Endothelial cell of umbilical vein (primary cell): ENCODE measurements around the gene MBD6. TPM values are rescaled to one million over a fixed set of nuclear protein-coding genes. Genes with fewer than 3 reads are reported as not detected.

Source experiments
- BruUV-seq: library from RNA; stranded (reverse); fragments of 400-500 nt; replicated peaks from 2 replicates; lab custom pipeline; 2021; lab: Mats Ljungman, UMichigan
- CTCF ChIA-PET: fragments of 300-600, 350-600 bp; sonication (Branson Sonifier 250); formaldehyde crosslinking; loops from one replicate; lab custom pipeline; 2021; ENCODE audit warnings: antibody characterized with exemption, inconsistent platforms; lab: Charles Lee
- POLR2A ChIA-PET: fragments of 300-600, 350-600 bp; sonication (Branson Sonifier 250); formaldehyde crosslinking; loops from one replicate; lab custom pipeline; 2021; ENCODE audit warnings: antibody characterized with exemption, inconsistent platforms; lab: Charles Lee
- DNase-seq: peaks from one replicate; pipeline ENCODE4 v3.0.0-alpha.2; 2011; ENCODE audit warnings: low read depth, low spot score
- FAIRE-seq: peaks from 2 replicates; lab custom pipeline; 2011; peaks lifted over from hg19 to GRCh38; lab: Jason Lieb, UNC
- H2AFZ ChIP-seq: 2 replicates; pipeline ENCODE4 v1.6.0; 2012; ENCODE audit warnings: low read depth, low read length, control low read depth, inconsistent platforms
- H3K27ac ChIP-seq: 2 replicates; pipeline ENCODE4 v1.5.1; 2011; ENCODE audit warnings: low read depth, mild to moderate bottlenecking, control low read depth, low read length, moderate library complexity; ENCODE audit not compliant: insufficient read depth
- H3K27me3 ChIP-seq, 2 experiments: 2 replicates each; pipeline versions ENCODE4 v1.6.0 to v1.6.1; 2011; ENCODE audit warnings: low read length in 2 of 2, mixed read lengths in 1 of 2; ENCODE audit not compliant: control insufficient read depth in 2 of 2, insufficient read depth in 2 of 2
- H3K36me3 ChIP-seq, 2 experiments: 2 replicates in 1 of 2; 3 replicates in 1 of 2; pipeline ENCODE4 v1.5.1; 2011; ENCODE audit warnings: low read length in 2 of 2, mild to moderate bottlenecking in 1 of 2, moderate library complexity in 1 of 2; ENCODE audit not compliant: control insufficient read depth in 2 of 2, insufficient read depth in 2 of 2; ENCODE audit errors: extremely low read depth in 1 of 2
- H3K4me1 ChIP-seq: 3 replicates; pipeline ENCODE4 v1.5.1; 2011; ENCODE audit warnings: mild to moderate bottlenecking, low read length; ENCODE audit not compliant: control insufficient read depth, insufficient read depth; ENCODE audit errors: extremely low read depth
- H3K4me2 ChIP-seq: 2 replicates; pipeline ENCODE4 v1.6.1; 2011; ENCODE audit warnings: low read length, control low read depth, mixed read lengths; ENCODE audit not compliant: insufficient read depth
- H3K4me3 ChIP-seq, 3 experiments: fragments of 200-600 bp in 1 of 3; sonication (generic), shearing (Covaris generic) in 1 of 3; replicated peaks in 1 of 3; 2 replicates each; pipeline ENCODE4 v1.5.1; 2011 to 2016; ENCODE audit warnings: control low read depth in 3 of 3, low read length in 3 of 3, mild to moderate bottlenecking in 2 of 3, inconsistent platforms in 1 of 3, low read depth in 1 of 3, moderate library complexity in 1 of 3; ENCODE audit not compliant: insufficient read depth in 1 of 3
- H3K79me2 ChIP-seq: 2 replicates; pipeline ENCODE4 v1.6.0; 2012; ENCODE audit warnings: low read length, inconsistent platforms; ENCODE audit not compliant: control insufficient read depth, insufficient read depth
- H3K9ac ChIP-seq: replicated peaks from 2 replicates; pipeline ENCODE3; 2011; ENCODE audit warnings: low read length, control low read depth; ENCODE audit not compliant: insufficient read depth; ENCODE audit errors: extremely low read depth
- H3K9me1 ChIP-seq: replicated peaks from 3 replicates; pipeline ENCODE4 v1.6.0; 2011; ENCODE audit warnings: mild to moderate bottlenecking, low read length; ENCODE audit not compliant: control insufficient read depth, insufficient read depth; ENCODE audit errors: extremely low read depth
- H3K9me3 ChIP-seq: replicated peaks from 2 replicates; pipeline ENCODE4 v1.5.1; 2012; ENCODE audit warnings: low read length, inconsistent platforms; ENCODE audit not compliant: control insufficient read depth, insufficient read depth
- H4K20me1 ChIP-seq: replicated peaks from 2 replicates; pipeline ENCODE3; 2011; ENCODE audit warnings: mild to moderate bottlenecking, low read length; ENCODE audit not compliant: control insufficient read depth, insufficient read depth; ENCODE audit errors: extremely low read depth
- EZH2 ChIP-seq: IDR thresholded peaks from 2 replicates; pipeline ENCODE4 v1.6.1; 2012; ENCODE audit warnings: borderline replicate concordance, low read depth, mild to moderate bottlenecking, moderate library complexity, low read length, inconsistent platforms; ENCODE audit not compliant: severe bottlenecking
- FOS ChIP-seq: IDR thresholded peaks from 2 replicates; pipeline ENCODE4 v1.6.1; 2011; ENCODE audit warnings: mild to moderate bottlenecking, low read length, moderate library complexity, borderline replicate concordance; ENCODE audit not compliant: insufficient read depth
- GATA2 ChIP-seq: IDR thresholded peaks from 2 replicates; pipeline ENCODE4 v1.7.0; 2011; ENCODE audit warnings: low read depth, mild to moderate bottlenecking, moderate library complexity, mixed read lengths, low read length; ENCODE audit not compliant: insufficient read length, insufficient read depth
- JUN ChIP-seq: IDR thresholded peaks from 2 replicates; pipeline ENCODE4 v1.6.1; 2011; ENCODE audit warnings: borderline replicate concordance, low read depth; ENCODE audit not compliant: insufficient read length, insufficient read depth
- MYC ChIP-seq: IDR thresholded peaks from one replicate; pipeline ENCODE4 v1.6.1; 2011; ENCODE audit warnings: mild to moderate bottlenecking, low read depth, low read length
- POLR2A ChIP-seq: IDR thresholded peaks from 2 replicates; pipeline ENCODE4 v1.6.1; 2012; ENCODE audit warnings: low read depth, mild to moderate bottlenecking, control low read depth, low read length
- POLR2AphosphoS5 ChIP-seq: IDR thresholded peaks from 2 replicates; pipeline ENCODE4 v1.6.1; 2012; ENCODE audit warnings: low read depth, mild to moderate bottlenecking, control low read depth, low read length, moderate library complexity; ENCODE audit not compliant: insufficient read depth
- dilution Hi-C: fragments of 300-500 bp; cut with MboI; formaldehyde crosslinking; loops from one replicate; pipeline ENCODE4 v1.15.0; 2019; ENCODE audit warnings: low sequenced_read_pairs; ENCODE audit not compliant: extremely low pct_ligation_motif_present
- intact Hi-C: fragments of 100-400 bp; cut with micrococcal nuclease; formaldehyde crosslinking; loops from one replicate; pipeline ENCODE4 v1.10.0; 2022
- polyA plus RNA-seq, 4 experiments: library from polyadenylated mRNA; depleted of rRNA in 3 of 4; stranded (reverse) in 3 of 4; unstranded in 1 of 4; fragments of >200 nt; gene quantifications; 2 replicates each; pipeline versions ENCODE4 v1.2.1 to v1.2.3, GENCODE V29; 2011 to 2012; ENCODE audit warnings: missing spikeins in 1 of 4
- total RNA-seq: library from RNA; stranded (reverse); gene quantifications from 2 replicates; pipeline ENCODE4 v1.2.3, GENCODE V29; 2021
- TF ChIP-seq, protein P1 (sequence below): IDR thresholded peaks from 2 replicates; pipeline ENCODE4 v1.6.1; 2011; ENCODE audit not compliant: insufficient read depth, insufficient read length
- TF ChIP-seq, protein P2 (sequence below), 2 donors: IDR thresholded peaks; 1 replicate in 1 of 2; 2 replicates in 1 of 2; pipeline ENCODE4 v1.5.1; 2011; ENCODE audit warnings: low read length in 2 of 2, mild to moderate bottlenecking in 2 of 2, moderate library complexity in 2 of 2, control low read depth in 1 of 2, inconsistent platforms in 1 of 2, low read depth in 1 of 2; ENCODE audit not compliant: insufficient read depth in 1 of 2; ENCODE audit errors: extremely low read depth in 1 of 2

The MBD6 gene
- total and polyA plus RNA-seq, 2 donors (not counting 3 experiments of a cell fraction or from before 2014, with no cell fraction given), result 10.6 to 95.2 TPM

DNA sequence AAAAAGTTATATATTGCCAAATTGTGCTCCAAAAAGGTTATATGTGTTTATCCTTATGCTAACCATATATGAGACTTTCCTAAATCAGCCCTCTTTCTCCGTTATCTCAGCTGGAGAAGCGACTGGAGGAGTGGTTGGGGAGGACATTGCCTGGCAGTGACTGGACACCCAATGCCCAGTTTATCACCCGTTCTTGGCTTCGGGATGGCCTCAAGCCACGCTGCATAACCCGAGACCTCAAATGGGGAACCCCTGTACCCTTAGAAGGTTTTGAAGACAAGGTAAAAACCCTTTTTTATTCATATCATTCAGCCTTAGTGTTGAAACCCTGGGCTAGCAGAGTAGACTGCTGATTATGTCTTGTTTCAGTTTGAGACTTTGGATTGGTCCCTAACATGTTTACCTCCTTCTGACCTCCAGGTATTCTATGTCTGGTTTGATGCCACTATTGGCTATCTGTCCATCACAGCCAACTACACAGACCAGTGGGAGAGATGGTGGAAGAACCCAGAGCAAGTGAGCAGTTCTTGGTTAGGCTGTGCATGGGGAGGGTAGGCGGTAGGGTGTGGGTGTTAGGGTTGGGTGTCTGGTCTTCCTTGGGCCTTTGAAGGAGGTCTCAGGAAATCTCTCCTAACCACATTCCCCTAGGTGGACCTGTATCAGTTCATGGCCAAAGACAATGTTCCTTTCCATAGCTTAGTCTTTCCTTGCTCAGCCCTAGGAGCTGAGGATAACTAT is 10.9 kb upstream of the MBD6 start:
- BruUV-seq, result TSS peak; percentile 18
- Histone ChIP-seq H3K36me3 (peaks cover 36 to 42% of the 10 kb centered on the region in 2 experiments), H3K9me3 (no peaks in the 10 kb centered on the region), H3K27ac (no peak overlapping the region), H2AFZ (no peak overlapping the region), H3K9ac (no peak overlapping the region), H4K20me1 (no peaks in the 10 kb centered on the region), H3K9me1 (no peaks in the 10 kb centered on the region), H3K79me2 (no peaks in the 10 kb centered on the region), H3K27me3 (no peaks in the 10 kb centered on the region), H3K4me1 (peaks cover 3% of the 10 kb centered on the region), H3K4me3 (no peak overlapping the region), H3K4me2 (no peak overlapping the region)
- FAIRE-seq (no peak), DNase-seq (no peak)
- intact Hi-C loops (no loop called here), dilution Hi-C loops (no loop called here)
- ChIA-PET POLR2A (no interaction called here), CTCF (no interaction called here)
- TF ChIP-seq MYC, result no peak
- TF ChIP-seq, protein P1, sequence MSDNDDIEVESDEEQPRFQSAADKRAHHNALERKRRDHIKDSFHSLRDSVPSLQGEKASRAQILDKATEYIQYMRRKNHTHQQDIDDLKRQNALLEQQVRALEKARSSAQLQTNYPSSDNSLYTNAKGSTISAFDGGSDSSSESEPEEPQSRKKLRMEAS, result no peak
- TF ChIP-seq POLR2AphosphoS5, result no peak

DNA sequence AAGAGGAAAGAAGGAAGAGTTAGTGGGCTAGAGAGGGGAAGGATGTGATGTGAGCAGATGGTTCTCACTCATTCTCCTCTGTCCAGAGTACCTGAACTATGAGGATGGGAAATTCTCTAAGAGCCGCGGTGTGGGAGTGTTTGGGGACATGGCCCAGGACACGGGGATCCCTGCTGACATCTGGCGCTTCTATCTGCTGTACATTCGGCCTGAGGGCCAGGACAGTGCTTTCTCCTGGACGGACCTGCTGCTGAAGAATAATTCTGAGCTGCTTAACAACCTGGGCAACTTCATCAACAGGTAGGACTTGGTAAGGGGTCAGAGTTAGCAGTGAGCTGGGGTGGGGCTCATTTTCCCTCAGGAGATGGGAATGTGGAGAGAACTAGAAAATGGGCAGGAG is 10.0 kb upstream of the MBD6 start:
- H2AFZ ChIP-seq, result no peak overlapping the region
- H3K27ac ChIP-seq, result no peak overlapping the region
- CTCF ChIA-PET, result no interaction called here
- intact Hi-C loops (no loop called here), dilution Hi-C loops (no loop called here)
- no peak overlapping the region for H3K4me2 ChIP-seq
- no peak overlapping the region for H3K9ac ChIP-seq
- no peak for FAIRE-seq
- no peaks in the 10 kb centered on the region for H4K20me1 ChIP-seq
- peaks cover 11% of the 10 kb centered on the region for H3K4me1 ChIP-seq
- BruUV-seq, result no TSS peak
- POLR2A ChIA-PET, result interaction anchor here (0.6 kb wide), 1 partner anchor 10 kb away, joined by 8 read pairs; no protein-coding TSS in a partner anchor
- H3K79me2 ChIP-seq, result no peaks in the 10 kb centered on the region
- H3K4me3 ChIP-seq, result no peak overlapping the region
- no peaks in the 10 kb centered on the region for H3K9me3 ChIP-seq
- no peaks in the 10 kb centered on the region for H3K27me3 ChIP-seq
- no peaks in the 10 kb centered on the region for H3K9me1 ChIP-seq
- peaks cover 38 to 49% of the 10 kb centered on the region in 2 experiments for H3K36me3 ChIP-seq
- no peak for TF ChIP-seq EZH2
- TF ChIP-seq, protein P2, sequence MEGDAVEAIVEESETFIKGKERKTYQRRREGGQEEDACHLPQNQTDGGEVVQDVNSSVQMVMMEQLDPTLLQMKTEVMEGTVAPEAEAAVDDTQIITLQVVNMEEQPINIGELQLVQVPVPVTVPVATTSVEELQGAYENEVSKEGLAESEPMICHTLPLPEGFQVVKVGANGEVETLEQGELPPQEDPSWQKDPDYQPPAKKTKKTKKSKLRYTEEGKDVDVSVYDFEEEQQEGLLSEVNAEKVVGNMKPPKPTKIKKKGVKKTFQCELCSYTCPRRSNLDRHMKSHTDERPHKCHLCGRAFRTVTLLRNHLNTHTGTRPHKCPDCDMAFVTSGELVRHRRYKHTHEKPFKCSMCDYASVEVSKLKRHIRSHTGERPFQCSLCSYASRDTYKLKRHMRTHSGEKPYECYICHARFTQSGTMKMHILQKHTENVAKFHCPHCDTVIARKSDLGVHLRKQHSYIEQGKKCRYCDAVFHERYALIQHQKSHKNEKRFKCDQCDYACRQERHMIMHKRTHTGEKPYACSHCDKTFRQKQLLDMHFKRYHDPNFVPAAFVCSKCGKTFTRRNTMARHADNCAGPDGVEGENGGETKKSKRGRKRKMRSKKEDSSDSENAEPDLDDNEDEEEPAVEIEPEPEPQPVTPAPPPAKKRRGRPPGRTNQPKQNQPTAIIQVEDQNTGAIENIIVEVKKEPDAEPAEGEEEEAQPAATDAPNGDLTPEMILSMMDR (IDR thresholded peaks at IDR 0.05; ENCODE audit: extremely low read depth in 1 of 2, insufficient read depth in 1 of 2, low read depth in 1 of 2, low read length in 2 of 2), result no peak
- TF ChIP-seq POLR2AphosphoS5, result no peak
- no peak for TF ChIP-seq POLR2A
- no peak for TF ChIP-seq GATA2
- no peak for TF ChIP-seq FOS
- no peak for TF ChIP-seq MYC
- TF ChIP-seq, protein P1, result no peak
- TF ChIP-seq JUN, result no peak
- DNase-seq, result no peak
